ENCODE data around the gene GLI2.

The GLI2 gene

DNA sequence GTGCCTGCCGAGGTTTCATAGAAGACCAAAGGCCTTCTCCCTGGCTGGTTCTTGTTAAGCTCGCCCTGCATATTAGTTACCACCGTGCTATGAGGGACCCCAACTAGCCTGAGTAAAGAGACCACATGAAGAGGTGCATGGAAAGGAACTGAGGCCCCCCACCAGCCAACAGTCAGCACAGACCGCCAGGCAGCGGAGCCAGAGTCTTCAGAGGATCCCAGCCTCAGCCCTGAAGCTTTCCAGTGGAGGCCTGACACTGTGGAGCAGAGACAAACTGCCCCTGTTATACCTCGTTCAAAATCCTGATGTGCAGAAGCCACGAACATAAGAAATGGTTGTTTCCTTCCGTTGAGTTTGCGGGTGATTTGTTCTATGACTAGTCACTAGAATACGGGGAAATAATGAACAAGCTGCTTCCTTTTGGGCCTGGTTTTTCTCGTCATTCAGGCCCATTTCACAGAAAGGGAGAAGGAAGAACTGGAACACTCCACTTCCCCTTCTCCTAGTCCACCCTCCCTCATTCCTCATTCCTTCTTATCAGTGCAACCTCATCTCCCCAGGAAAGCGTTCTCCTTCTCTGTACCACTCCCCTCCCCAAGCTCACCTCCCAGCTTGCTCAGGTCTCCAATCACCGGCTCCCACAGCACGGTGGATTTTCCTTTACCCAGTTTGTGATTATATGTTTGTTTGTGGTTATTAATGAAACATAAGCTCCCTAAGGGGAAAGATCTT, 3.0 kb upstream of the GLI2 start:
- no peaks in the 10 kb centered on the region for H3K36me3 ChIP-seq
- H3K9me3 ChIP-seq: no peaks in the 10 kb centered on the region
- no peaks in the 10 kb centered on the region for H3K27me3 ChIP-seq
- DNase-seq: no peak
- no peak overlapping the region for H3K4me3 ChIP-seq (ENCODE audit: low read depth, low read length)
- H3K4me1 ChIP-seq: no peaks in the 10 kb centered on the region
- TF ChIP-seq, protein P1, sequence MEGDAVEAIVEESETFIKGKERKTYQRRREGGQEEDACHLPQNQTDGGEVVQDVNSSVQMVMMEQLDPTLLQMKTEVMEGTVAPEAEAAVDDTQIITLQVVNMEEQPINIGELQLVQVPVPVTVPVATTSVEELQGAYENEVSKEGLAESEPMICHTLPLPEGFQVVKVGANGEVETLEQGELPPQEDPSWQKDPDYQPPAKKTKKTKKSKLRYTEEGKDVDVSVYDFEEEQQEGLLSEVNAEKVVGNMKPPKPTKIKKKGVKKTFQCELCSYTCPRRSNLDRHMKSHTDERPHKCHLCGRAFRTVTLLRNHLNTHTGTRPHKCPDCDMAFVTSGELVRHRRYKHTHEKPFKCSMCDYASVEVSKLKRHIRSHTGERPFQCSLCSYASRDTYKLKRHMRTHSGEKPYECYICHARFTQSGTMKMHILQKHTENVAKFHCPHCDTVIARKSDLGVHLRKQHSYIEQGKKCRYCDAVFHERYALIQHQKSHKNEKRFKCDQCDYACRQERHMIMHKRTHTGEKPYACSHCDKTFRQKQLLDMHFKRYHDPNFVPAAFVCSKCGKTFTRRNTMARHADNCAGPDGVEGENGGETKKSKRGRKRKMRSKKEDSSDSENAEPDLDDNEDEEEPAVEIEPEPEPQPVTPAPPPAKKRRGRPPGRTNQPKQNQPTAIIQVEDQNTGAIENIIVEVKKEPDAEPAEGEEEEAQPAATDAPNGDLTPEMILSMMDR (IDR thresholded peaks at IDR 0.05; ENCODE audit: low read depth, low read length): no peak

DNA sequence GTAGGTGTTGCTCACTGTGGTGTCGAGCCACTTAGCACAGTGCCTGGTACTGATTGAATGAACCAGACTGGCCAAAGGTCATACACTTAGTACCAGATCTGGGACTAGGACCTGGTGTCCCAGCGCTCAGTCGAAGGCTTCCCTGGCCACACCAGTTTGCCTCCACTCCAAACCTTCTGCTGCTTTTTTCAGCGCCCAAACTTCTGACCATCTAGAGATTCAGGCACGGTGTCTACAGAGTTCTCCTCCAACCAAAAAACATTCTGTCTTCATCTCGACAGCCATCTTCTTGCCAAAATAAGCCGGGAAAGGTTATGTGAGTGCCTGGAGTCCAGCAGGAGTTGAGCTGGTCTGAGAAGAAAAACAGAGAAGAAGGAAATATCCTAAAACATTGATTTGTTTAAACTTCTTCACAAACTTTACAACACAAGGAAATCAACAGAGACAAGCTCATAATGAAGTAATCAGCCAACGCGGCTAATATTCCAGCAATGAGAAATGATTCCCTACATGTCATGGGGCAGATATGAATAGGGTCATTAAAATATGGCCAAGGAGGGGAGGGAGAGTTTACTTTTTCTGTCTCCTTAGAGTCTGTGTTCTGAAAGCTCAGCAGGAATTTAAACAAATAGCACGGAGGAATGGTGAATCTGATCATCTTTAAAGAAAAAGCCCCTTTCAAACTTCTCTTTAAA, 2.3 kb upstream of the GLI2 start:
- Histone ChIP-seq H3K4me1 (no peaks in the 10 kb centered on the region), H3K27me3 (no peaks in the 10 kb centered on the region), H3K9me3 (no peaks in the 10 kb centered on the region), H3K36me3 (no peaks in the 10 kb centered on the region), H3K4me3 (ENCODE audit: low read depth, low read length) (no peak overlapping the region)
- TF ChIP-seq, protein P1 (IDR thresholded peaks at IDR 0.05; ENCODE audit: low read depth, low read length): no peak
- no peak for DNase-seq

DNA sequence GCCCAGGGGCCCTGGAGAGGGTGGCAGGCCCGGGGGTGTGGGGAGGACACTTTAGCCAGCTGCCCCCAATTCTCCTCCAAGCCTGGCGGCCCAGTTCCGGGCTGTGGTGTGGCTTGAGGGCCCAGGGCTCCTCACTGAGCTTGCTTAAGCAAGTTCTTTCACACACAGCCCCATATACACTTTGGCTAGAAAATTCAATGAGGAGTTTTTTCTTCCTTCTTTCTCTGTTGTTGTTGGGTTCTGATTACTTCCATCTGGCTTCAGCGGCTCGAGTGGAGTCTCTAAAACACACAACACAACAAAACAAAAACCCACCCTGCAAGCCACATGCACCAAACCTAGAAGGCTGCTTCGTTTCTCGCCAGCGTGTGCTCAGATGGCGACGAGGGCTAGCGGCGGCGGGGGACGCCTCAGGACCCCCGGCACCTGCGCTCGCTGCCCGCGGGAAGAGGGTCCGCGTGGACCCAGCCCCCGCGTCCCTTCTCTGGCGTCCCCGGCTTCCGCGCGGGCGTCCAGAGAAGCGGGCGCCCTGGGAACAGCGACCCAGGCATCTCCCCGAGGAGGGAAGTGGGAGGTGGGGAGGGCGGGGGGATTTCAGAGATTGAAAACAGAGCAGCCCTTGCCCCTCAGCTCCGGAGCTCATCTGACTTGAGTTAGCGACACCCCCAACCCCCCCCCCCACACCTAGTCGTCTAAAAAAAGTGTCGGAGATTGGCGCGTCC, 577 bp upstream of the GLI2 start:
- no peak for DNase-seq
- TF ChIP-seq, protein P1 (IDR thresholded peaks at IDR 0.05; ENCODE audit: low read depth, low read length): no peak
- Histone ChIP-seq H3K4me3 (ENCODE audit: low read depth, low read length) (peak overlapping the region; percentile 67), H3K36me3 (no peaks in the 10 kb centered on the region), H3K27me3 (no peaks in the 10 kb centered on the region), H3K4me1 (no peaks in the 10 kb centered on the region), H3K9me3 (no peaks in the 10 kb centered on the region)

DNA sequence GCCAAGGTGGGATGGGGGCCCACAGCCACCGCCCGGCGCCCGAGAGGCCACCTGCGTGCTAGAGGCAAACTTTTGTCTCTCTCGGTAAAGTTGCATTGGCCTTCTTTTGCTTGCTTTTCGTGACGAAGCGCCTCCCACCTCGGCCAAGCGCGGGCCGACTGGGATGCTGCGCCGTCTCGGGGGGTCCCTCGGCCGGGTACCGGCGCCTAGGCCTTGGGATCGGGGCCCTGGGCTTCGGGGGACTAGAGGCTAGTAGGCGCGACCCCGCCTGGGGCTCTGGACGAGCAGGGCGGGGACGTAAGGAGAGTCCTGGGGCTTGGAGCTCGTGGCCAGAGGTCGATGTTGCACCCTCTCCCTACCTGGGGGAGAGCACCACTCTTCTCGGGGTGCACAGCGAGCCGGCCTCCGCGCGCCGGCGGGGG, 545 bp downstream of the GLI2 start:
- Histone ChIP-seq H3K4me1 (peaks cover 7% of the 10 kb centered on the region), H3K36me3 (no peaks in the 10 kb centered on the region), H3K9me3 (no peaks in the 10 kb centered on the region), H3K27me3 (no peaks in the 10 kb centered on the region), H3K4me3 (ENCODE audit: low read depth, low read length) (peak overlapping the region; percentile 67)
- no peak for DNase-seq
- TF ChIP-seq, protein P1 (IDR thresholded peaks at IDR 0.05; ENCODE audit: low read depth, low read length): no peak

DNA sequence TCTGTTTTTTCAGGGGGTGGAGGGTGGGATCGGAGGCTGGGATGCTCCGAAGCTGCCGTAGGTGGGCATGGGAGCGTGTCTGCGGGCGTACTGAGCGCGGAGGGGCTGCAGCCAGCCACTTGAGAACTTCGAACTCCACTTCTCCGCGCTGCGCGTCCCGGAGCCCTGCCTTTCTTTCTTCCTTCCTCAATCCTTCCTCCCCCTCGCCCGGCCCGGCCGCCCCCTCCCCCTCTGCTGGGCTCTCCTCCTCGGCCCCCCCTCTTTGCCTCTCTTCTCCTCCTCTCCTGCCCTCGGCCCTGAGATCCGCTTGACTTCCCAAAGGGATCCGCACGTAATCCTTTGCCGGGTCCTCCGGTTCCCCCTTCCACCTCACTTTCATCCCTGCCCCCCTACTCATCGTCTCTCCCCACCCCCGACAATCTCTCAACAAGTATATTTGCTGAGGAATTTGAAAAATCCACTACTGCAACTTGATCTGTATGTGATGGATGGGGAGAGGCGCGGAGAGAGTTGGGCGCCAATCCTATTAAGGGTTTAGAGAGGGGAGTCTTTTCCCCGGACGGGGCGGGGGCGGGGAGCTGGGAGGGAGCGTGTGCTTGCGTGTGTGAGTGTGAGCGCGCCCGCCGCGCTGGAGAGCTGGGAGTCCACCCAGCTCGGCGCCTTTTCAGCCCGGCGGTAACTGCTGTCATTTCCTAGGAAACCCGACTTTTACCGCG, 1.1 kb downstream of the GLI2 start:
- TF ChIP-seq, protein P1 (IDR thresholded peaks at IDR 0.05; ENCODE audit: low read depth, low read length): no peak
- peaks cover 8% of the 10 kb centered on the region for H3K4me1 ChIP-seq
- peak overlapping the region; percentile 67 for H3K4me3 ChIP-seq (ENCODE audit: low read depth, low read length)
- DNase-seq: peak; percentile 44
- no peaks in the 10 kb centered on the region for H3K9me3 ChIP-seq
- H3K27me3 ChIP-seq: no peaks in the 10 kb centered on the region
- no peaks in the 10 kb centered on the region for H3K36me3 ChIP-seq

Measured in BE2C (cell line).